LNCaP clone FGC (cell line): ENCODE results near the gene AURKA.

ENCODE experiments used
- DNase-seq: peaks from one replicate; pipeline ENCODE4 v3.0.0-alpha.2; 2011; ENCODE audit warnings: low read depth
- H3K4me3 ChIP-seq: 2 replicates; pipeline ENCODE4 v1.5.1; 2011; ENCODE audit warnings: mild to moderate bottlenecking, low read depth, low read length, control low read depth
- CTCF ChIP-seq: IDR thresholded peaks from 2 replicates; pipeline ENCODE4 v1.5.1; 2012; ENCODE audit warnings: mild to moderate bottlenecking; ENCODE audit not compliant: control insufficient read depth, insufficient read depth; ENCODE audit errors: extremely low read depth

Gene AURKA

GRCh38 chr20:56322681-56323080 is 69.3 kb downstream of the AURKA start:
- no peak for TF ChIP-seq CTCF
- no peak for DNase-seq
- H3K4me3 ChIP-seq = no peak overlapping the region
